Measurements from ENCODE around the gene ELL2.
A peak's percentile ranks its signal among the peaks of the same experiment; 100 is the strongest.

ELL2 gene

DNA sequence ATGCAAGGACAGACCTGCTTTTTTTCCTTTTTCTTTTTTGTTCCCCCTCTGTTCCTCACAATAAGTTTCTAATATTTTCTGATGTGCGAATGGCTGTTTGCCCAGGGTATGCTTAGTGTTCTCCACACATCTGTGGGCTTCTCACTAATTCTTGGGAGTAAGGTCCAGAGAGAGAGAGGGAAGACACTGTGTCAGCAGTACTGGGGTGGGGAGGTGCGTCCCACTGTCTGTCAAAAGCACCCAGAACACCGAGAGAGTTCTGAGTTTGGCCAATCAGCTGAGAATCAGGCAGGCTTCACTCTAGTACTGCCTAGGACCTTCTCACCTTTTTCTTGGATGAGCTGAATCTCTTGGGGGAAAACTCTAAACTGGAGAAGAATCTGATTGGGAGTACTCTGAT is 61.8 kb downstream of the ELL2 start:
- no peak for DNase-seq
- intact Hi-C loops (cut with DNase I), result loop anchor here (5.0 kb wide), 1 partner anchor 37 kb away; no protein-coding TSS in a partner anchor

DNA sequence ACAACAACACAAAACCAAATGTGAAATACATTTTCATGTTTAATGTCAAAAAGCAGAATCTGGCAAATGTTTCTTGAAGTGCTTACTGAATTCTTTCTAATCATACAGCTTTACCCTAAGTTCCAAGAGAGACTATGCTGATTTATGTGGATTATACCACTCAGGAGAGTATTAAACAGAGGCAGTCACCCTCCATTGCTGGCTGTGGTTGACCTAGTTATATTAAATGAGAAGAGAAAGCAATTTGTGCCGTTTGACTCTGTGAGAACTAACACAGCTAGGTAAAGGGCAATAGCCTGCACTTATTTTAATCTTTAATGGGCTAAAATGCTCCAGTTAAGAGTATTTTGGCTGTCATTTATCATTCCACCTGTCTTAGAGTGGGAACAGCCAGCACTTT is 62.6 kb downstream of the ELL2 start:
- intact Hi-C loops (cut with DNase I), result no loop called here
- DNase-seq, result no peak

DNA sequence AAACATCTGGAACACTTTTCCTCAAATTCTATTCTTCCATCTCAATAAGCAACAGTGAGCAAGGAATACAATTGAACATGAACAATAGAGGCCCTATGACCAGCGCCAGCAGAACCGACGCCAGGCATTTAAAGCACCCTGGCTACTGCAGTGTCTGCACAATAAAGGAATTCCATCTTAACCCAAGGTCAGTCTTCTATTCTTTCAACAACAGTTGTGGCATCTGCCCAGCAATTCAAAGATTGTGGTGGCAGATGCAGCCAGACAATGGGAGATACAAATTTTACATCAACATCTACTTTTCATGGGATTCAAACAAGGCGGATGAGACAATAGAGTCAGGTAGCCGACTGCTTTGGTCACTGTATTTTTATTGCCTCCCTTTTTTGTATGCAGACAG is 65.9 kb downstream of the ELL2 start:
- peak in 39 of 42 donors; percentile 22 to 84 (median 60) for DNase-seq
- intact Hi-C loops (cut with DNase I), result no loop called here

DNA sequence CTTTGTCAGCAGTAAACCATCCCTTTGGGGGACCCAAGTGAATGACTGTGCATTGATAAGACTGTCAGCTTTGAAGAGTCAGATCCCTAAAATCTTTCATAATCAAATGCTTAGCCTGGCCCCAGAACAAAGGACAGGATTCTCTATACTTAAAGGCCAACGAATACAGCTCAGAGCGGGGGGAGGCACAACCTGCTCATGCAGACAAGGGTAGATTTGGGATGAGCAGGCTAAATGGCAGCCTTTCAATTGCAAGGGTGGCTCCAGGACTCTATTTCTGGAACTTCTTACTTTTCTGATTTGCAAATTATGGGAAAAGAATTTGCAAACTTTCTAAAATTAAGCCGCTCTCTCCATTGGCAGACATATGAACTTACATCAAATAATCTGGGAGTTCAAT is 66.4 kb downstream of the ELL2 start:
- DNase-seq, result no peak
- intact Hi-C loops (cut with DNase I), result no loop called here

DNA sequence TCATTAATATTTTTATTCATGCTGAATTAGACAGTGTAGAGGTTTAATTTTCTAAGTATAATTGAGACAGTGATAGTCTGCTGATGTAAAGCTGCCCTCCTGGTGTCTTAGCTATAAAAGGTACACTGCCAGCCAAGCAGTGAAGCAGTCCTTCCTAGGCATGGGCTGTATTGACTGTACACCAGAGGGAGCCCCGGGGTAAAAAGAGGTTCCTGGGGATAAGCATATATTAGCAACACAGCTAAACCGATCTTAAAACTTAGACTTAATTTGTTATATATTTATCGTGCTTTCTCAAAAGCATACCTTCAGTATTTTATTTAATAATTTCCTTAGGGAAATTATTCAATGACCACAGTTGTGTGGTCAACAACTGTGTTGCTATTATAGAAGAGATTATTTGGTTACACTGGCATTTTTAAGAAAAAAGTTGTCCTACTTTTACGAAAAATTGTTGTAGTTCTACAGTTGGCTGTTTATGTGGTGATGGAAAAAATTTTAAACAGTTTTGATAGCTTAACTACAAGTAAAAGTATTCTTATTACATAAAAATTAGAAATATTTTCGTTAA is 68.8 kb downstream of the ELL2 start:
- DNase-seq, result peak in 31 of 42 donors; percentile 18 to 82 (median 56)
- intact Hi-C loops (cut with DNase I), result no loop called here

DNA sequence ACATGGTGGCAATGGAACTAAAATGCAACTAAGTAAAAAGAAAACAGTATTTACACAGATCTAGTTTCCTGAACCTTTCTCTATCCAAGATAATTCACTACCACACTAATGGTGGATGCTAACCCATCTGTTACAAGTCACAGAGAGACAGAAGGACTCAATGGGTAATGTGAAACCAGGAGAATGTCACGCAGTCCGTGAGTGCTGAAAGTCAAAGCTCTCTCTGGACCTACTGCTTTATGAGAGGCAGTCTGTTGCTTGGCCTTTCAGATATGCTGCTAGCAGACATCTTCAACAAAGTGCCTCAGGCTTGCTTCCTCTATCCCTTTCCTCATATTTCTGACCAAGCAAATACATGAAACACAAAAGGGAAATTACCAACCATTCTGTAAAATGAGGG is 70.2 kb downstream of the ELL2 start:
- intact Hi-C loops (cut with DNase I), result no loop called here
- no peak for DNase-seq

DNA sequence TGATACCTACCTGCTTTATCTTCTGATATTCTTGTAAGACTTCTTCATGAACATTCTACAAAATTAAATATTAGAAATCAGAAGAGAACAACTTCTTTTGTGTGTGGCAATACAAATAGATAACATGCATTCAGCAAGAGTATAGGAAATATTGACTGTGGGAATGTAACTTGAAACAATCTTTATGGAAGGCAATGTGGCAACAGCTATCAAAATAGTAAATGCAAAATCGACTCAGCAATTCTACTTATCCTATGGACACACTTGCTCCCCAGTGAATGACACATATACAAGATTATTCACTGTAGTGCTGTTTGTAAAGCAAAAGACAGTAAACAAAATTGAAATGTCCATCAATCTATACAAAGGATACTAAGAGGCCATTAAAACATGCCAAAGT is 72.6 kb downstream of the ELL2 start:
- no peak for DNase-seq
- intact Hi-C loops (cut with DNase I), result no loop called here

DNA sequence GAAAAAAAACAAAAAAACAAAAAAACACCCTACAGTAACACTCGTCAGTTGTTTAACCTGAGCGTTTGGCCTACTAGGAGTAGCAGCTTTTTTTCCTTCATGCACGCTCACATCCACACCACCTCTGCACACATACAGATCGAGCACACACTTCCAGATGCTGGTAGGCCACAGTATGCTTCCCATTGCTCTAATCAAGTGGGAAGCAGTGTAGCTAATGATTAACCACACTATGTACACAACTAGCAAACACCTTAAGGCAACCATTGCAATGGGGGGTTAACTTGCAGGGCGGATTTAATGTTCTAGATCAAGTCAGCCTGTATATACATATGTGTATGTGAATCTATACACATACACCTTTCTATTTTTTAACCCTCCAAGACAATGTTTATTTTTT is 73.7 kb downstream of the ELL2 start:
- no peak for DNase-seq
- intact Hi-C loops (cut with DNase I), result no loop called here

DNA sequence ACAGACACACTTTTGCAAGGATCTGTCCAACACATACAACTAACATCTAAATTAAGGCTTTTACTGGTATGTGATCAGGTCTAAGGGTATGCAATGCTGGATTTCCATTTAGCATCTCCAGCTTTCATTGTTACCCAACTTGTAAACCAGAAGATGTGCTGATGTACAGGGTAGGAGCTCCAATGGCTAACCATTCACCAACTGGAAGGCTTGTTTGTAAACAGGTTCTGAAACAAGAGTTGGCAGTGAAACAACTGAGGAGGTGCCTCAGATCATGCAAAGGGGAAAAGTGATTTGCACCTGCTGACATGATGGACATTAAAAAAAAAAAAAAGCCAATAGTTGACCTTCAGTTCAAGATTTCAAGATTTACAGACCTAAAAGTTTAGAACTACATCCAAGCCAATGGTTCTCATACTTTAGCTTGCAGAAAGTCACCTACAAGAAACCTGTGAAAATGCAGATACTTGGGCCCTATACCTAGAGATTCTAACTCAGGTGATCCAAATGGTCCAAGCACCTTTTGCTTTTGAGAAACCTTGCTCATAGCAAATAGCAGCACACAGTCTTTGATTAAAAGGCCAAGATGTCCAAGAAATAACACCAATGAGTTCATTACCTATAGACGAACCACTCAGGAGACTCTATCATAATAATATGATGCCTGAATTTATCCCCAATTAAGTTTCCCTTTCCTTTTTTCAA is 75.2 kb downstream of the ELL2 start:
- DNase-seq, result no peak

DNA sequence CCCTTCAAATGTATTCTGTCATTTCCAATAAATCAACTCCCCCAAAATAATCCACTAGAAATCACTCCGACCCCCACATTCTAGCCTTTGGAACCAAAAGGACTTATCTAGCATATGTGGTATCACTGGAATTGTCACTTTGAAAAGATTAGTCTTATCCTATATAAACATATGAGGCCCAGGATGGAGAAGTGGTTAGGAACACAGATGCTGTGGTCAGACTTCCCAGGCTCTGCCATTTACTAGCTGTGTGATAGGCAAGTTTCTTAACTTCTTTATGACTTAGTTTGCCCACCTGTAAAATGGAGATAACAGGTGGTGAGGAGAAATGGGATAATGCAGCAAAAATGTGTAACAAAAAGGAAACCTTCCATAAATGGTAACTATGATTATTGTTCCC is 77.1 kb downstream of the ELL2 start:
- DNase-seq, result no peak
- intact Hi-C loops (cut with DNase I), result no loop called here

More for the DNA sequence above, 75.2 kb downstream of the ELL2 start:
- intact Hi-C loops (cut with DNase I), result no loop called here

DNA sequence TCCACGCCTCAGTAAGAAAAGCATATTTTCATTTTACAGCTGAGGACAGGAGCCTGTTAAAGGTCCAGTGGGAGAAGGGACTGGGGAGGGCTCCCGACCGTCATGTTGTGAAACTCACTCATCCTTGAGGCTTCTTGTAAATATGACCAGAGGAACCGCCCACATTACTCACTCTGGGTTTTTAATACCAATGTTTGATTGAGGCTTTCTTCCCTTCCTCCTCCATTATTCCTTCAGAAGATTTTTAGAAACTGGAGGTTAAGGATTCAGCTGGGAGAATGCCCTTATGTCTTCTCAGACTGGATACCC is 77.7 kb downstream of the ELL2 start:
- DNase-seq, result no peak
- intact Hi-C loops (cut with DNase I), result no loop called here

DNA sequence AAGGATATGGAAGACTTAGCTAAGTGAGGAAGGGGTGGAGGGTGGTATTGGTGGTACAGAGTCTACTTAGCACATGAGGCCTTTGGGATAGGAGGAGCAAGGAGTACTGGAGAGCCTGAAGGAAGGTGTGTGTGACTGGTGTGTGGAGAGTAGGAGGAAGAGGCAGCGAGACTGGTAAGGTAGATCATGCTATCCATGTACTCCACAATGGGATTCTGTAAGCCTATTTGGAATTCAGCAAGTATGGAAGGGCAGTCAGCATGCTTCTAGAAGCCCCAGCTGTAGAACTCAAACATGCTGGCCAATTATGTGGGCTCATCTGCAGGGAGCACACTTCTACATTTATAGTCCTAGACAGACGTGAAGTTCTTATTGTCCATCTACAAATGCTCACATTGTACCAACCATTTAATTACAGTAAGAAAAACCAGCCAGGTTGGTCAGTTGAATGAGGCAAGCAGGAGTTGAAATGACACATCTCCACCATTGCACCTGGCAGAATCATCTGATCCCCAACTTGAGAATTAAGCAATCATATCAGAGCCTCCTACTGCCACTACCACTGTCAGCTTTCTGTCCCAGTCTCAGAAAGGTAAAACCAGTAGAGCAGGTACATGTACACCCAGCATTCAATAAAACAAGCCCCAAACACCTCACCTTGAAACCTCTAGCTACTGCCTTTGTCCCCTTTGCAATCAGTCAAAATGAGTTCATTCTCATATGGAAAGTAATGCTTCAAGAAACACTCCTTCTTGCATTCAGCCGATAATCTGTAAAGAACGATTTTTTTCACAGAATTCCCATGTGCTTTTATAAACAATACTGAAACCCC is 78.2 kb downstream of the ELL2 start:
- DNase-seq, result no peak
- intact Hi-C loops (cut with DNase I), result no loop called here

DNA sequence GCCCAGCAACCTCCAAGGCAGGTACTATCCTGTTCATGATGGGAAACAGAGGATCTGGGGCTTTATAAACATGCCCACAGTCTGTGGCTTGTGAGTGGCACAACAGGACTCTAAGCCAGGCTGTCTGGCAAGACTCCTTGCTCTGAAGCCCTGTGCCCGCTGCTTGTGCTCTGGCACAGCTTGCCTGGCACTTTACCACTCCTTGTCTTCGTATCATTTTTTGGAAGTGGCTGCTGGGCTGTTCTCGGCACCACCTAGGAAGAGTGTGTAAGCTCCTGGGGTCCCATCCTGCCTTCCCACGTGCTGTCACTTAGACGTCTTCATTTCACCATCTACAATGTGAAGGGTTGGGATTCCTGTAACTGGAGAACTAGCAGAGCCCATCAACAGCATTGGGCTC is 79.8 kb downstream of the ELL2 start:
- peak in 13 of 42 donors; percentile 25 to 63 (median 42) for DNase-seq
- intact Hi-C loops (cut with DNase I), result no loop called here

DNA sequence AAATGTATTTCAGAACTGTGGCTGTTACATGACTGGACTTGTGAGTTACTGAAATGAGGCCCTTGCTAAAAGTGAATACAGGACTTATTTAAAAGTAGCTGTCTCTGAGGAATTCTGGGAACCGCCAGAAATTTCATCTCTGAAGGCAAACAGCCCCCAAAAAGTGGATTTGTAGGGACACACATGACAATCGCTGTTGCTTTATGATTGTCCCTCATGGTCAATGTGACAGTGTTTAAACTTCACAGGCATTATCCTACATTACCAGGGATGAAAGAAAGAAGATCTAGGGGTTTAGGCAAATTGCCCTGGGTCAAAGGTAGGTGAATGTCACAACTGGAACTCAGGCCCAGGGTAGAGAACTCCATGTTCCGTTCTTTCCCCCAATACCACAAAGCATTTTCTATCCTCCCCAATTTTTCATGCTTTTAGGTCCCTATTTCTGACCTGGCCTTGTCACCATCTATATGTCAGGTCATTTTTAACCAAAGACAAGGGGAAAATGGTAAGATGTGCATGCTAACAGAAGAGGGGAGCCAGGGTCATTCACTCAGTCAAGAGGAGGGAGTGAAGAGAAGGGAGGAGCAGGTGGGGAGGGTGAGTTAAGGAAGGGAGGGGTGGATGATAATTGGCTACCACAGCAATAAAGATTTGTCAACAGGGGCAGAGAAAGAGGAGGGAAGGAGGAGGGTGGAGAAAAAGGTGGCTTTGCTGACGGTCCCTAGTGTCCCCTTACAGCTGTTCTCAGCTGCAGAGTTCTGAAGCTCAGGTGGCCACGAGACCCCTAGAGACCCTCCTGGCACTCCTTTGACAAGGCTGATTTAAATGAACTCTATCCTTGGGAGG is 81.3 kb downstream of the ELL2 start:
- no peak for DNase-seq
- intact Hi-C loops (cut with DNase I), result no loop called here

DNA sequence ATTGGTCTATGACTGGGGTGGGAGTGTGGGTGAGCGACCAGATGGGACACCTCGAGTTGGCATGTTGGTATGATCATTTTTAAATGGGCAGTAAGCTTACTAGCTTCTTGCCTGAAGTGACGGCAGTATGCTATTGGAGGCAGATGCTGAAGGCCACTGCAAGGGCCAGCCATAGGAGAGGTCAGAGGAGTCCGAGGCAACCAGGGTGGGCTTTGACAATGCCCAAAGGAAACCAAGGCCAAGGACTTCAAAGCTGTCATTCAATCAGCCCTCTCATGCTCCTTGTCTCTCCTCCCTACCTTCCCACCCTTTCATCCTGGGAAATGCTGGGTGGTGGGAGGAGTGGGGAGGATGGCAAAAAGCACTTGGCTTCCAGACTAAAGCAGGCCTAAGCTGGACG is 82.0 kb downstream of the ELL2 start:
- no peak for DNase-seq
- intact Hi-C loops (cut with DNase I), result no loop called here

DNA sequence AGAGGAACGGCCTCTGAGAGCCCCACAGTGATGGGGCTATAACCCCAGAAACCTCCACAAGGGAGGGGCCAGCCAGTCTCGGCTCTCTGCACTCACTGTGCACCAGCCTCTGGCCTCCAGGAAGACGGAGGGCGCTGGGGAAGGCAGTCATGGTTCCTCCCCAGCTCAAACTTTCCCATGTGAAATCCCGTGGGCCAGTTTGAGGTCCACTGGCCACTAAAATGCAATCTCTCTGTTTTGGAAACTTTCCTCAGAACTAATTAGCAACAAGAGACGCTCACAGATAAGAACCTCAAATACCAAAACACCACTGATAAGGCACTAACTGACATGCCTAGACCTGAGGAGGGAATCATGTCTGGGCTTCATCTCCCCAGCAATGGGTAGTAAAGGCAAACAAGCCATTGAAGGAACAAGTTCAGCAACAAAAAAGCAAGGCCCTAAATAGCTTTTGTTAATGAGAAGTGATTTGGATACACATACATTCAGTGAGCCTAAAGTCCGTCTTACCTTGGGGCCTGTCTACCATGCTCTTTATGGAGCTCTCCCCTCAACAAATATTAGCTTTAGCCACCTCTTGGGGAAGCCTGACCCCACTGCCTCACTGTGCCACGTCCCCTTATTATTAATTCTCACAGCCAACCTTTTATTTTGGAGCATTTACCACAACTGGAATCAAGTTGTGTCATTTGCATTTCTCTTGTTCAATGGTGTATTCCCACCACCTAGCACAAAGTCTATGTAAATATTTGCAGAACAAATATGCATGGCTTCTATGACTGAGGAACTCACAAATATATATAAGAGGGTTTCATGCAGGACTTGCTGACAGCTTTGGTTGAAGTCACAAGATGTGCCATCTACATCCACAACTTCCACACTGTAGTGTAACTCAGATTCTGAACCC is 83.0 kb downstream of the ELL2 start:
- intact Hi-C loops (cut with DNase I), result no loop called here
- DNase-seq, result peak in 1 of 42 donors; percentile 37

DNA sequence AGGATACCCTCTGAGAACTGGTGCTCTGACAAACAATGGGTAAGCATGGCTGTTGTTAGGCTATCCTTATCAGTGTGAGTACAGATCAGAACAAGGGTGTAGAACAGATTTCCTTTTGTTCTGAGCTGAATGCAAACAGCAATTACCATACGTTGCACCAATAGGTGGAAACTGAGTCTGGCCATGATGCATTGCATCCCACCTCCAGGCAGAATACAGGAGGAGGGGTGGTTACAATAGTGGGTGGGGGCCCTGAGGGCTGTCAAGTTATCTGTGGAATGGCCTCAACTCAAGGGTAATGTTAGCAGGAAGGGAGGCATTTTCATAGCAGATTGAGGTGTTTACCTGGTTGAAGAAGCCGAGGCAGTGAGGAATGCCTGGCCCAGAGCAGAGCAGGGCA is 84.9 kb downstream of the ELL2 start:
- intact Hi-C loops (cut with DNase I), result no loop called here
- DNase-seq, result peak in 1 of 42 donors; percentile 7

DNA sequence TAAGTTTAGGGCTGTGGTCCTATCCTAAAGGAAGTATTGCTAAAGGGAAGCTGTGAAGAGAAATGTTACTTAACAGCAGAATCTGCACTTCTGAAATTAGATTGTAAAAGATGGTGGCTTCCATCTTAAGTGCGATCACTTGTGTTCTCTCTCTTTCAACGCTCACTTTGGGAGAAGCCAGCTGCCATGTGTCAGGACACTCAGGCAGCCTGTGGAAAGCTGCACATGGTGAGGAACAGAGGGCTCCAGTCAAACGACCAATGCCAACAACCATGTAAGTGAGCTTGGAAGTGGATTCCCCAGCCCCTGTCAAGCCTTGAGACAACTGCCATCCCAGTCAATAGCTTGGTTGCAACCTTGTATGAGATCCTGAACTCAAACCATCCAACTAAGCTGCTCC is 87.4 kb downstream of the ELL2 start:
- intact Hi-C loops (cut with DNase I), result no loop called here
- peak in 1 of 42 donors; percentile 33 for DNase-seq

DNA sequence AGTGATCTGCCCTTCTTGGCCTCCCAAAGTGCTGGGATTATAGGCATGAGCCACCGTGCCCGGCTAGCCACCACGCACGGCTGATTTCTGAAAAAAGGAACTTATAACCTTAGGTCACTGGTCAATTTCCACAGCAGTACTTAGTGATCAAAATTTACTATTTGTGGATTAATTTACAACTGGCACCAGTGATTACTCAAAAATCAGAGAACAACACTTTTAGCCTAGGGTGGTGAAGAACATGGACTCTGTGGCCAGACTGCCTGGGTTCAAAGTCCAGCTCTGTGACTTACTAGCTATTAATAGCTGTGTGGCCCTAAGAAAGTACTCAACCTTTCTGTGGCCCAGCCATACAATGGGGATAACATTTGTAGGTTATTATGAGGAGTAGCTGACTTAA is 88.3 kb downstream of the ELL2 start:
- intact Hi-C loops (cut with DNase I), result no loop called here
- peak in 1 of 42 donors; percentile 34 for DNase-seq
